GM12864 (cell line): ENCODE measurements around the gene HVCN1.

ENCODE experiments used
- DNase-seq: peaks from one replicate; pipeline ENCODE4 v3.0.0-alpha.2; 2011; ENCODE audit warnings: low read depth
- H3K4me3 ChIP-seq: 2 replicates; pipeline ENCODE4 v1.5.1; 2011; ENCODE audit warnings: mild to moderate bottlenecking, low read depth, low read length, control low read depth
- CTCF ChIP-seq: IDR thresholded peaks from 2 replicates; pipeline ENCODE4 v1.5.1; 2011; ENCODE audit warnings: low read depth, mild to moderate bottlenecking, moderate library complexity, low read length, control low read depth, inconsistent platforms; ENCODE audit errors: missing control alignments

The HVCN1 gene

GRCh38 chr12:110690127-110690430 lies 1.2 kb upstream of the HVCN1 start:
- no peak for TF ChIP-seq CTCF
- no peak overlapping the region; the same call in 1 of the 2 replicates for H3K4me3 ChIP-seq
- DNase-seq = no peak

DNA sequence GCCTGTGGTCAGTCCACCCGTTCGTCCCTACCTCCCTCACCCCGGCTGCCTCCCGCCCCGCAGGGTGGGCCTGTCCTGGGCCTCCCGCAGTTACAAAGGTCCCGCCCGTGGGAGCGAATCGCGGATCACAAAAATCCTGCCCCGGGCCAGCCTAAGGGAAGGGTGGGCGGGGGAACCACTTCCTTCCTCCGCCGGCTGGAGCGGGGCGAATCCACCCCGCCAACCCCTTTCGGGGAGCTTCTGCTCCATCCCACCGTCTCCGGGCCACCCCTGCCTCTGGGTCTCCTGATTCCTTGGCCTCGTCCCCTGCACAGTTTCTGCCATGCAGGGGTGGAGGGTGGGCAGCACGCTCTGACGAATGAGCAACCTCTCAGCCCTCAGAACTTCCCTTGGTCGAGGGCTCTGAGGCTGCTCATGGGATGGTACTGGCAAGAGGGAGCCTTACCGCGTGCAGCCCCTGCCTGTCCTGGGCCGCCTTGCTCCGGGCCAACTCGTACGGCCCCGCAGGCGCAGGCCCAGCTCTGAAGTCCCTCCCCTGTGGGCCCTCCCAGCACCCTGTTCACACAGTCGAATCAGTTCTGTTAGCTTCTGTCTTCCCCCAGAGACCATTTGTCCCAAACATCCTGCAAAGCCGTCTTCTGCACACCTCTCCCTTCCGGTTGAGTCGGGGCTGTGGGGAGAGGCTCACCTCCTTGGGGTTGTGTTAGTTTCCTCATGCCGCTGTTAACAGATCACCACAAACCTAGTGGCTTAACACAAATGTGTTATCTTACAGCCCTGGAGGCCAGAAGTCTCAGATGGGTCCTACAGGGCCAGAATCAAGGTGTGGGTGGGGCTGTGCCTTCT lies 589 bp upstream of the HVCN1 start:
- no peak for TF ChIP-seq CTCF
- no peak for DNase-seq
- H3K4me3 ChIP-seq = peak overlapping the region; percentile 86

GRCh38 chr12:110687396-110688169 lies 1.3 kb downstream of the HVCN1 start:
- no peak for TF ChIP-seq CTCF
- DNase-seq = no peak
- H3K4me3 ChIP-seq = peak overlapping the region; percentile 86

- H3K4me3 ChIP-seq = peak overlapping the region; percentile 86
- DNase-seq = no peak
- no peak for TF ChIP-seq CTCF
These were observed 2.5 kb downstream of the HVCN1 start for GRCh38 chr12:110686294-110686903.

DNA sequence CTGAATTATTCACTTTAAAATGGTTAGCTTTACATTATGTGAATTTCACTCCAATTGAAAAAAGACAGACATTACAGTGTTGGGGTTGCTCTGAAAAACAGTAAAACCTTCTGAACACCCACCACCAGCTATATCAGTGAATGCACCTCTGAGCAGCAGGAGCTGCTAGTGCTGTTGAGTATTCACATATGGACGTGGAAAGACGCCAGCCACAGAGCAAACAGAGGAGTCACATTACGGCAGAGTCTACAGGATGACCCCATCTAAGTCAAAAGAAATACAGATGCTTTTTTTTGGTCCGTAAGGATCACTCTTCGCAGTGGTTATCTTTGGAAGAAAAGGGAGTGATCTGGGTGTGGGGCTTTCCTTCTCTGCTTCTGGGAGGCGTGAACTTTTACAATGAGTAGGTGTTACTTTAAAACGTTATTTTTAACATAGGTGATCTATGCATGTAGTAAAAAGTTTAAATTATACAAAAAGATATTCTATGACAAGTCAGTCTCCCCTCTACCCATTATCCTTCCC lies 4.5 kb downstream of the HVCN1 start:
- no peak for TF ChIP-seq CTCF
- no peak for DNase-seq

GRCh38 chr12:110683888-110684287 lies 5.0 kb downstream of the HVCN1 start:
- H3K4me3 ChIP-seq = no peak overlapping the region
- TF ChIP-seq CTCF = no peak
- no peak for DNase-seq

More for the DNA sequence above, 4.5 kb downstream of the HVCN1 start:
- H3K4me3 ChIP-seq = no peak overlapping the region
